GM12891 (cell line): Measurements from ENCODE around the gene BAZ1B.

ENCODE experiments used
- PAX5 ChIP-seq: IDR thresholded peaks from 2 replicates; pipeline ENCODE4 v1.6.1; 2011; ENCODE audit warnings: low read length, moderate library complexity, mild to moderate bottlenecking; ENCODE audit not compliant: insufficient read depth, severe bottlenecking
- POLR2A ChIP-seq: IDR thresholded peaks from 2 replicates; pipeline ENCODE4 v1.6.1; 2011; ENCODE audit warnings: low read depth, low read length, control low read depth
- POLR2AphosphoS5 ChIP-seq: IDR thresholded peaks from 2 replicates; pipeline ENCODE4 v1.6.1; 2011; ENCODE audit warnings: low read depth, low read length, control low read depth

DNA sequence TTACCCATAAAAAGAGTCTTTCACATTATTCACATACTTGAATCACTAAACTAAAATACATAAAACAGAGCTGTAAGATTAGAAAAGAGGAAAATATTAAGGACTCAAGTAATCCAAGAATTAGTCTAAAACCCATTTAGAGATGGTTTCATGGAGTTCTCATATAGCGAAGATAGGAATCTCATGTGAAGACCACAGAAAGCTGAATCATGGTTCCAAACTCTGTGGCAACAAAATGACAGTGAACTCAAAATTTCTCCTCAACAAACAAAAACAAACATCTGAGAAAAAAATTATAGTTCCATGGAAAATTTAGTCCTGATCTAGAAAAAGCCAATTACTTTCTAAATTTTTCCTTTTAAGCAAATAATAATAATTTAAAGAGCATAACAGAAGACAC lies 34.6 kb downstream of the BAZ1B start:
- TF ChIP-seq POLR2A = no peak
- TF ChIP-seq PAX5 = no peak
- TF ChIP-seq POLR2AphosphoS5 = no peak
